Activated B cell treated with CpG ODN at 0.5 μM for 24 hours (primary cell): Measurements from ENCODE around the gene CMIP. TPM values are rescaled to one million over a fixed set of nuclear protein-coding genes. Genes with fewer than 3 reads are reported as not detected.
"Not testable (repeated sequence)": the region's sequence is repeated elsewhere in the genome, so short reads cannot be mapped to it uniquely, and the experiment has no call there.

ENCODE experiments used
- ATAC-seq: fragments of 200-7000 bp; cut with Tn5 transposase; one replicate; pipeline ENCODE4 v1.10.0; 2021; ENCODE audit warnings: low read depth, mild to moderate bottlenecking, moderate library complexity
- CTCF ChIA-PET: fragments of 350-600 bp; sonication (Branson Sonifier 250); formaldehyde crosslinking; loops from one replicate; lab custom pipeline; 2021; ENCODE audit warnings: antibody characterized with exemption; lab: Charles Lee
- POLR2A ChIA-PET: fragments of 350-600 bp; sonication (Branson Sonifier 250); formaldehyde crosslinking; loops from one replicate; lab custom pipeline; 2021; ENCODE audit warnings: antibody characterized with exemption; lab: Charles Lee
- DNase-seq: peaks from one replicate; pipeline ENCODE4 v3.0.0; 2022
- H3K27ac Mint-ChIP-seq: one replicate; pipeline ENCODE4 v1.8.0; 2020; ENCODE audit warnings: mixed read lengths
- H3K27me3 Mint-ChIP-seq: one replicate; pipeline ENCODE4 v1.8.0; 2021; ENCODE audit warnings: mixed read lengths
- H3K36me3 Mint-ChIP-seq: one replicate; pipeline ENCODE4 v1.8.0; 2021; ENCODE audit warnings: low read depth, mixed read lengths
- H3K4me1 Mint-ChIP-seq: one replicate; pipeline ENCODE4 v1.8.0; 2021; ENCODE audit warnings: mixed read lengths
- H3K4me3 Mint-ChIP-seq: one replicate; pipeline ENCODE4 v1.8.0; 2020; ENCODE audit warnings: mild to moderate bottlenecking, mixed read lengths
- H3K9me3 Mint-ChIP-seq: one replicate; pipeline ENCODE4 v1.8.0; 2020; ENCODE audit warnings: mixed read lengths
- intact Hi-C: fragments of 100-400 bp; cut with micrococcal nuclease; formaldehyde crosslinking; loops from one replicate; pipeline ENCODE4 v1.15.1; 2024
- total RNA-seq: library from RNA; stranded (reverse); gene quantifications from 2 replicates; pipeline ENCODE4 v1.2.3, GENCODE V29; 2022
- TF ChIP-seq, protein P1 (sequence below): fragments of 200-600 bp; IDR thresholded peaks from one replicate; pipeline ENCODE4 v1.8.0; 2022; ENCODE audit warnings: antibody characterized with exemption, mild to moderate bottlenecking

Gene CMIP
- total RNA-seq, 1 donor from 2014 or later: 76.3 TPM

- ChIA-PET CTCF (interaction anchor here (0.8 to 1.7 kb wide), 4 partner anchors 34 to 323 kb away, joined by 3 to 5 read pairs (median 4); no protein-coding TSS in a partner anchor), POLR2A (interaction anchor here (0.5 to 1.1 kb wide), 2 partner anchors 81 to 316 kb away, joined by 5 to 8 read pairs; no protein-coding TSS in a partner anchor)
- Mint-ChIP-seq H3K36me3 (no peaks in the 10 kb centered on the region), H3K4me1 (peaks cover 3% of the 10 kb centered on the region), H3K27me3 (peaks cover 6% of the 10 kb centered on the region), H3K9me3 (peaks cover 3% of the 10 kb centered on the region), H3K27ac (no peak overlapping the region), H3K4me3 (no peak overlapping the region)
- intact Hi-C loops: no loop called here
- no peak for DNase-seq
- no peak for ATAC-seq
- TF ChIP-seq, protein P1, sequence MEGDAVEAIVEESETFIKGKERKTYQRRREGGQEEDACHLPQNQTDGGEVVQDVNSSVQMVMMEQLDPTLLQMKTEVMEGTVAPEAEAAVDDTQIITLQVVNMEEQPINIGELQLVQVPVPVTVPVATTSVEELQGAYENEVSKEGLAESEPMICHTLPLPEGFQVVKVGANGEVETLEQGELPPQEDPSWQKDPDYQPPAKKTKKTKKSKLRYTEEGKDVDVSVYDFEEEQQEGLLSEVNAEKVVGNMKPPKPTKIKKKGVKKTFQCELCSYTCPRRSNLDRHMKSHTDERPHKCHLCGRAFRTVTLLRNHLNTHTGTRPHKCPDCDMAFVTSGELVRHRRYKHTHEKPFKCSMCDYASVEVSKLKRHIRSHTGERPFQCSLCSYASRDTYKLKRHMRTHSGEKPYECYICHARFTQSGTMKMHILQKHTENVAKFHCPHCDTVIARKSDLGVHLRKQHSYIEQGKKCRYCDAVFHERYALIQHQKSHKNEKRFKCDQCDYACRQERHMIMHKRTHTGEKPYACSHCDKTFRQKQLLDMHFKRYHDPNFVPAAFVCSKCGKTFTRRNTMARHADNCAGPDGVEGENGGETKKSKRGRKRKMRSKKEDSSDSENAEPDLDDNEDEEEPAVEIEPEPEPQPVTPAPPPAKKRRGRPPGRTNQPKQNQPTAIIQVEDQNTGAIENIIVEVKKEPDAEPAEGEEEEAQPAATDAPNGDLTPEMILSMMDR: no peak
Measured at GRCh38 chr16:81399909-81400308, 44.7 kb upstream of the CMIP start.

- intact Hi-C loops: no loop called here
- Mint-ChIP-seq H3K9me3 (peaks cover 3% of the 10 kb centered on the region), H3K4me1 (peaks cover 3% of the 10 kb centered on the region), H3K27me3 (peaks cover 6% of the 10 kb centered on the region), H3K4me3 (no peak overlapping the region), H3K36me3 (no peaks in the 10 kb centered on the region), H3K27ac (no peak overlapping the region)
- POLR2A ChIA-PET: interaction anchor here (1.1 kb wide), 1 partner anchor 80 kb away, joined by 5 read pairs; no protein-coding TSS in a partner anchor
- TF ChIP-seq, protein P1: no peak
- DNase-seq (no peak), ATAC-seq (no peak)
- CTCF ChIA-PET: interaction anchor here (1.2 to 1.7 kb wide), 2 partner anchors 223 to 296 kb away, joined by 3 to 5 read pairs; no protein-coding TSS in a partner anchor
Measured at GRCh38 chr16:81401035-81401950, 43.3 kb upstream of the CMIP start.

GRCh38 chr16:81403208-81403600 is 41.4 kb upstream of the CMIP start:
- H3K36me3 Mint-ChIP-seq: no peaks in the 10 kb centered on the region
- ATAC-seq (no peak), DNase-seq (no peak)
- peaks cover 3% of the 10 kb centered on the region for H3K4me1 Mint-ChIP-seq
- TF ChIP-seq, protein P1: no peak
- H3K9me3 Mint-ChIP-seq: peaks cover 3% of the 10 kb centered on the region
- intact Hi-C loops: loop anchor here (1.0 to 2.0 kb wide), 8 partner anchors 42 to 335 kb away; partner anchors contain the start of gene CMIP
- no peak overlapping the region for H3K27ac Mint-ChIP-seq
- peak overlapping the region; percentile 19 for H3K4me3 Mint-ChIP-seq
- peaks cover 6% of the 10 kb centered on the region for H3K27me3 Mint-ChIP-seq
- POLR2A ChIA-PET: interaction anchor here (0.5 to 1.9 kb wide), 2 partner anchors 98 to 325 kb away, joined by 4 to 16 read pairs; no protein-coding TSS in a partner anchor
- CTCF ChIA-PET: interaction anchor here (0.8 to 3.3 kb wide), 14 partner anchors 74 to 327 kb away, joined by 3 to 31 read pairs (median 5); no protein-coding TSS in a partner anchor

DNA sequence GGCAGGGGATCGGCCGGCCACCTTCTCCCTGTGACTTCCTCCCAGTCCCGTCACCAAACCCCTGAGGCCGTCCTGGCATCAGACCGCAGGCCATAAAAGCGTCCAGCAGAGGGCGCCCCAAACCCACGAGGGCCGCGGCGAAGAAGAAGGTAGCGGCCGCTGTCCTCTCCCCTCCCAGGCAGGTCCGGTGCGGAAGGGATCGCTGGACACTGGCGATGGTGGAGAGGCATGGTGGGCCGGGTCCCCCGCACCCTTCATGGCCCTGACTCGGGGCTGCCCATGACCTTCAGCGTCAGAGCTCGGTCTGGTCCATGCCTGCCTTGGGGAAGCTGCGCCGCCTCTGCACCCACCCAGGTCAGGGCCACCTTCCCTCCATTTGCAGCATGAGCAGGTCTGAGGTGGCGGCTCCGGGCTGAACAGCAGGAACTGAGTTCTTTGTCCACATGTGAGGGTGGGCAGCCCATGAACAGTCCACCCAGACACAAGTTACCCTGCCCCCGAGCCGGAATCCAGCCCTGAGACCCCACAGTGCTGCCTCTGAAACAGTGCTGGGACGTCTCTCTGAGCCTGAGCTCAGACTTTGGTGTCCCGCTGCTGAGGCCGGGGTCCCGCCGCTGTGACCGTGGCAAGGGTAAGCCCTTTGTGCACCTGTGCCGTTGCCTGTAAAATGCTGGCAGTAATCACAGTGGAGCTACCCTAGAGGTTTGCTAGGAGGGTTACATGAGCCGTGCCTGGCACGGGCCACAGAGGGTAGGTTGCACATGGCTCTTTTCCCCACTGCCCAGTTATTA is 40.8 kb upstream of the CMIP start:
- intact Hi-C loops: loop anchor here (1.0 to 2.0 kb wide), 8 partner anchors 41 to 335 kb away; partner anchors contain the start of gene CMIP
- peak overlapping the region; percentile 19 for H3K4me3 Mint-ChIP-seq
- peak; percentile 91 for ATAC-seq

GRCh38 chr16:81405002-81405401 is 39.6 kb upstream of the CMIP start:
- H3K9me3 Mint-ChIP-seq, H3K27ac Mint-ChIP-seq, H3K36me3 Mint-ChIP-seq, H3K4me3 Mint-ChIP-seq, DNase-seq, ATAC-seq, intact Hi-C loops, H3K4me1 Mint-ChIP-seq: not testable (repeated sequence)
- ChIA-PET POLR2A (interaction anchor here (1.5 to 1.9 kb wide), 2 partner anchors 76 to 96 kb away, joined by 5 to 16 read pairs; no protein-coding TSS in a partner anchor), CTCF (interaction anchor here (1.2 to 3.3 kb wide), 8 partner anchors 8 to 318 kb away, joined by 3 to 31 read pairs (median 9); no protein-coding TSS in a partner anchor)
- H3K27me3 Mint-ChIP-seq: peaks cover 12% of the 10 kb centered on the region

More for the DNA sequence above, 40.8 kb upstream of the CMIP start:
- peak; percentile 81 for DNase-seq
- H3K27ac Mint-ChIP-seq: no peak overlapping the region
- peaks cover 3% of the 10 kb centered on the region for H3K9me3 Mint-ChIP-seq
- no peaks in the 10 kb centered on the region for H3K36me3 Mint-ChIP-seq
- peaks cover 3% of the 10 kb centered on the region for H3K4me1 Mint-ChIP-seq
- CTCF ChIA-PET: interaction anchor here (0.6 to 3.3 kb wide), 25 partner anchors 10 to 470 kb away, joined by 3 to 31 read pairs (median 4); no protein-coding TSS in a partner anchor
- H3K27me3 Mint-ChIP-seq: peaks cover 7% of the 10 kb centered on the region
- POLR2A ChIA-PET: interaction anchor here (0.5 to 1.9 kb wide), 7 partner anchors 27 to 324 kb away, joined by 3 to 16 read pairs (median 5); no protein-coding TSS in a partner anchor
- TF ChIP-seq, protein P1: peak; percentile 86
